Stromal cell of bone marrow (primary cell): Measurements from ENCODE around the gene PTH1R.

Source experiments
- DNase-seq: peaks from one replicate; pipeline ENCODE4 v3.0.0-alpha.2; 2012; ENCODE audit warnings: low read depth

PTH1R gene

DNA sequence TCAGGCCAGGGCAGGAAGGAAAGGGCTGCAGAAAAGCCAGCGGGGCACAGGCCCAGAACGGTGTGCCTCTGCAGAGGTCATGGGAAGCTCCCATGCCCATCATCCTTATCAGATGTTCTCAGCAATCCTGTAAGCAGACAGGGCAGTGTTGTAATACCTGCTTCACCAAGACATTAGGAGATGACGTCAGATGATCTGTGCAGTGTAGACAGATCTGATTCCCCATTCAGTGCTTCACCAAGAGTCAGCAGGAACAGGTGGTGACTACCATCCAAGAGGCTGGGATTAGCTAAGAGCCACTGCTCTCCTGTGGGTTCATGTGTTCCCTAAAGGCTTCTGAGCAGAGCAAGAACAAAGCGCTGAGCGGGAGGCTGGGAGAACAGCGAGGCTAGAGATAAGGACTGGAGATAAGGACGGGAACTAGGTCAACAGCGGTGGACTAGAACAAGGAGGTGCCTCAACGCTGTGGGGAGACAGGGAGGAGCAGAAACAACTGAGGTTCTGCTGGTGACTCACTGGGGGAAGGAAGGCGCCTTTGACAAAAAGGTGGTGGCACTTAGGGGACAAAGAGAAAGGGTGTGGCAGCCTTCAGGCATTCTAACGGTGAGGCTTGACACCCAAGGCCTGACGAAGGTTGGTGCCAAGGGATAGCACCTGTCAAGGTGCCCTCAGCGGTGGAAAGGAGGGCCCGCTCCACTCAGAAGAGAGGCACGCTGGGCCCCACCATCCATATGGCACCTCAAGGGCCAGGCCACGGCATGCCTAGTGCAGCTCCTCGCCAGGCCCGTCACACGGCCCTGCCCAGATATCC is 70.7 kb downstream of the PTH1R start:
- DNase-seq = no peak

DNA sequence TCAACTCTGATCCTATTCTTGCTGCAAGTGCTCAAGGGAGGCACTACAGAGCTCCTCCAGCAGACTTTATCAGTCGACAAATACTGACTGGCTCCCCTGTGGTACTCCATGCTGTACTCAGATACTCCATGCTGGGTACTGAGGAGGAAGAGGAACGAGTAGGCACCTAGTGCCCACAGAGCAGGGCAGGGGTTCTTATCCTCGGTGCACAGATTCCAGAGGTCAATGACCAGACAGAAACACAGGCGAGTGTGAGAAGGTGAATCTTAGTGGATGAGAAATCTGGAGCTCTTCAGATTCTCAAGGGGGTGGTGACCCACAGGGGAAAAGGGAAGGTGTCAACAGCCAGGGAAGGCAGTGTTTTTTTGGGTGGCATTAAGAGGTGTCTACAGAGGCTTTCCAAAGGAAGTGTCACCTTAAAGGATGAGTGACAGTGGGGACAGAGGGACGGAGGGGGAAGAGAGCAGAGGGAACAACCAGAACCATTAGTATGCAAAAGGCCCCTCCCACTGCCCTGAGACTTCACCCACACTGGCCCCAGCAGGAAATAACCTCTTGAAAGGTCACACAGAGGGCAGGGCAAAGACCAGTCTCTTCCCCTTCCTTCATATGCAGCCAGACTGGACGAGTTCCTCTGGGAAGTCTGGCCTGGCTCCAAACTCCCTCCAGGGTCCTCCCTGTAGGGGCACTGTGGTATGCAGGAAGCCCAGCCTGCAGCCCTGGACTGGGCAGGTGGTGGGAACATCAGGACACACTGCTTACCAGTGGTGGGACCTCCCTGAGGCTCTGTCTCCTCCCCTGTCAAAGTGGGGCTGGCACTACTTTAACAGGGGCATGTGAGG is 71.5 kb downstream of the PTH1R start:
- no peak for DNase-seq

DNA sequence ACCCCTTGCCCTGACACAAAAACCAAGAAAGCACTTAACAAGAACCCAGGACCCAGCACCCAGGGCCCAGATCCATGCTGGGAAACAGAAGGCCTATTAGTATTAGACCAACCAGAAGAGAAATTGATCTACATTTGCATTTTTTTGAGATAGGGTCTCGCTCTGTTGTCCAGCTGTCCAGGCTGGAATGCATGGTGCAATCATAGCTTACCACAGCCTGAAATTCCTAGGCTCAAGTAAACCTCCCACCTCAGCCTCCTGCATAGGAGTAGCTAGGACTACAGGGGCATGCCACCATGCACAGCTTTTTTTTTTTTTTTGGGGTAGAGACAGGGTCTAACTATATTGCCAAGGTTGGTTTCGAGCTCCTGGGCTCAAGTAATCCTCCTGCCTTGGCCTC is 72.7 kb downstream of the PTH1R start:
- no peak for DNase-seq

DNA sequence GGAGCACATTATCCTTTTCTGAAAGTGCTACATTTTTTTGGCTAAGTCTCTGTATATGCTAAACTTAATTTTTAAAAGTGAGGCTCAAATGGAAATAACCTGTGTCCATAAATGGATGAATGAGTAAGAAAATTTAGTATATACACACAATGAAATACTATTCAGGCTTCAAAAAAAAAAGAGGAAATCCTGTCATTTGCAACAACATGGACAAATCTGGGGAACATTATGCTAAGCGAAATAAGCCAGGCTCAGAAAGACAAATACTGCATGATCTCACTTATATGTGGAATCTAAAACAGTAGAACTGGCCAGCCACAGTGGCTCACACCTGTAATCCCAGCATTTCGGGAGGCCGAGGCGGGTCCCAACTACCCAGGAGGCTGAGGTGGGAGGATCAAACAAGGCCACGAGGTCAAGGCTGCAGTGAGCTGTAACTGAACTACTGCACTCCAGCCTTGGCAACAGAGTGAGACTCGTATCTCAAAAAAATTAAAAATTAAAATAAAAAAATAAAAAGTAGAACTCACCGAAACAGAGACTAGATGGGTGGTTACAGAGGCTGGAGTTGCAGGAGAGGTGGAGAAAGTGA is 73.2 kb downstream of the PTH1R start:
- no peak for DNase-seq

DNA sequence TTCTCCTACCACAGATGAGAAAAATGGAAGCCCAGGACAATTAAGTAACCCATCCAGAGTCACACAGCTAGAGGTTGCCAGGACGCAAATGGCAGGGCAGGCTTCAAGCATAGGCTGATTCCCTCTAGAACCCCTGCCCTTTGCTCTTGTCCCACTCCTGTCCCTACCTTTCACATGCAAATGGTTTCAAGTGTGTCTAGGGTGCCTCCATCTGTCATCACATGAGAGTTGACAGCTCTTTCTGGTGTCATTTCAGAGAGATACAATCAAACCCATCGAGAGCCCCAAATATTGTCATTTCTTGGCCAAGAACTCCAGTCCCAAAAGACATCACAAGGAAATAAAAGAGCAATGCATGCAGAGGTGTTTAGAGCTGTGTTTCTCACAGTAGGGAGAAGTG is 75.3 kb downstream of the PTH1R start:
- no peak for DNase-seq
